Left cardiac atrium (tissue), 4 donors: ENCODE results near the gene GSDMA. TPM values are rescaled to one million over a fixed set of nuclear protein-coding genes. Genes with fewer than 3 reads are reported as not detected.
"Not testable (repeated sequence)": the region's sequence is repeated elsewhere in the genome, so short reads cannot be mapped to it uniquely, and the experiment has no call there.

Source experiments
- ATAC-seq, 2 donors: fragments of 200-7000 bp; cut with Tn5 transposase; one replicate each; pipeline ENCODE4 v1.9.1; 2020; ENCODE audit warnings: mild to moderate bottlenecking in 2 of 2, moderate library complexity in 2 of 2
- DNase-seq: peaks from one replicate; pipeline ENCODE4 v3.0.0-alpha.2; 2020
- intact Hi-C, 2 donors: fragments of 100-400 bp; cut with DNase I; formaldehyde crosslinking; loops; one replicate each; pipeline versions ENCODE4 v1.14.1 to v1.15.1; 2022 to 2023
- total RNA-seq, 2 donors: library from RNA; stranded (reverse); fragmentation: NEBNext Ultra II Directional; extraction: Animal tissue kit (Norgen Biotek cat#: 25700); gene quantifications; one replicate each; pipeline ENCODE4 v1.2.1, GENCODE V29; 2021
- donor health status: DM: no; HTN: yes; CAD: no.
- donor health status: DM: no; HTN: yes; CAD: no; lungs with severe emphysema.
- donor health status: DM: yes; HTN: yes; CAD: no.
- donor health status: Dilated cardiomyopathy.

The GSDMA gene
- total RNA-seq, 2 donors from 2014 or later = 1.3 TPM

- DNase-seq (peak; percentile 97), ATAC-seq (peak; percentile 94 to 97)
- intact Hi-C loops = no loop called here
Measured at GRCh38 chr17:39980351-39981206, 17.8 kb downstream of the GSDMA start, which contains the start of gene PSMD3. Gene PSMD3, plus strand, starts transcription at chr17:39980807. Its CDS starts 164 bp downstream, at chr17:39980971.

- intact Hi-C loops = no loop called here
- DNase-seq (no peak), ATAC-seq (peak in 1 of 2 donors; percentile 4)
Measured at GRCh38 chr17:39981207-39981741, 18.5 kb downstream of the GSDMA start.

GRCh38 chr17:39981766-39982375 is 19.1 kb downstream of the GSDMA start:
- ATAC-seq (no peak), DNase-seq (no peak)
- intact Hi-C loops = no loop called here

- DNase-seq (no peak), ATAC-seq (no peak)
- intact Hi-C loops = no loop called here
Measured at GRCh38 chr17:39988206-39988810, 25.5 kb downstream of the GSDMA start.

GRCh38 chr17:39994448-39994847 is 31.6 kb downstream of the GSDMA start:
- intact Hi-C loops = no loop called here
- DNase-seq = no peak
- ATAC-seq = no peak

GRCh38 chr17:39995438-39995837 is 32.6 kb downstream of the GSDMA start:
- no peak for ATAC-seq
- intact Hi-C loops = no loop called here
- DNase-seq = no peak

- DNase-seq (no peak), ATAC-seq (no peak)
- intact Hi-C loops = no loop called here
Measured at GRCh38 chr17:39996162-39996561, 33.4 kb downstream of the GSDMA start.

- intact Hi-C loops = no loop called here
- DNase-seq = peak; percentile 47
- ATAC-seq = peak; percentile 66 to 85
Measured at GRCh38 chr17:39996800-39997199, 34.0 kb downstream of the GSDMA start.

- ATAC-seq (peak in 1 of 2 donors; percentile 10), DNase-seq (no peak)
- intact Hi-C loops = no loop called here
Measured at GRCh38 chr17:39997543-39997942, 34.7 kb downstream of the GSDMA start.

- no peak for DNase-seq
- no peak for ATAC-seq
- intact Hi-C loops = no loop called here
Measured at GRCh38 chr17:39999067-39999466, 36.3 kb downstream of the GSDMA start.

- intact Hi-C loops = no loop called here
- ATAC-seq (no peak), DNase-seq (no peak)
Measured at GRCh38 chr17:40000161-40000560, 37.4 kb downstream of the GSDMA start.

- DNase-seq, intact Hi-C loops, ATAC-seq: not testable (repeated sequence)
Measured at GRCh38 chr17:40001335-40001734, 38.5 kb downstream of the GSDMA start.

GRCh38 chr17:40004072-40004471 is 41.3 kb downstream of the GSDMA start:
- intact Hi-C loops = no loop called here
- DNase-seq = no peak
- ATAC-seq = no peak

- ATAC-seq (no peak), DNase-seq (no peak)
- intact Hi-C loops = no loop called here
Measured at GRCh38 chr17:40004712-40005111, 41.9 kb downstream of the GSDMA start.

GRCh38 chr17:40005520-40005919 is 42.7 kb downstream of the GSDMA start:
- DNase-seq (no peak), ATAC-seq (no peak)
- intact Hi-C loops = no loop called here

- ATAC-seq, DNase-seq: not testable (repeated sequence)
- intact Hi-C loops = loop anchor here (5.0 to 10.0 kb wide), 4 partner anchors 101 to 274 kb away; partner anchors contain the start of gene CDC6 (in 1 of the 2)
Measured at GRCh38 chr17:40010946-40011500, 48.2 kb downstream of the GSDMA start.

- intact Hi-C loops = loop anchor here (5.0 to 10.0 kb wide), 4 partner anchors 100 to 273 kb away; partner anchors contain the start of gene CDC6 (in 1 of the 2)
- not testable (repeated sequence) for ATAC-seq, DNase-seq
Measured at GRCh38 chr17:40012017-40012647, 49.3 kb downstream of the GSDMA start.

- DNase-seq = peak; percentile 51
- intact Hi-C loops = loop anchor here (5.0 to 10.0 kb wide), 4 partner anchors 98 to 270 kb away; partner anchors contain the start of gene CDC6 (in 1 of the 2)
- peak in 1 of 2 donors; percentile 12 for ATAC-seq
Measured at GRCh38 chr17:40014375-40014980, 51.7 kb downstream of the GSDMA start.
